Neural cell (in vitro differentiated cells): ENCODE data around the gene ZNF839. TPM values are rescaled to one million over a fixed set of nuclear protein-coding genes. Genes with fewer than 3 reads are reported as not detected.
"Not testable (repeated sequence)": the region's sequence is repeated elsewhere in the genome, so short reads cannot be mapped to it uniquely, and the experiment has no call there.

Experiments used
- H2AFZ ChIP-seq: fragments of 200-600, 300-800 bp; sonication (generic), shearing (Covaris generic); 2 replicates; pipeline ENCODE4 v1.6.0; 2014; ENCODE audit warnings: low read depth, mild to moderate bottlenecking, antibody characterized with exemption, low read length, moderate library complexity
- H3F3A ChIP-seq: fragments of 200-600 bp; shearing (Covaris generic); 2 replicates; pipeline ENCODE4 v1.6.1; 2016; ENCODE audit warnings: mild to moderate bottlenecking, moderate library complexity, mixed read lengths, antibody characterized with exemption, low read length; ENCODE audit not compliant: insufficient read depth, poor library complexity, severe bottlenecking
- H3K27ac ChIP-seq: fragments of 200-600, 300-800 bp; sonication (generic), shearing (Covaris generic); 2 replicates; pipeline ENCODE4 v1.5.1; 2014; ENCODE audit warnings: mild to moderate bottlenecking, low read length, moderate library complexity
- H3K27me3 ChIP-seq: fragments of 300-800, 200-600 bp; sonication (generic), shearing (Covaris generic); 2 replicates; pipeline ENCODE4 v1.6.0; 2014; ENCODE audit warnings: mild to moderate bottlenecking, low read depth, low read length, moderate library complexity; ENCODE audit not compliant: insufficient read depth
- H3K36me3 ChIP-seq: fragments of 300-800, 200-600 bp; sonication (generic), shearing (Covaris generic); 2 replicates; pipeline ENCODE4 v1.5.1; 2014; ENCODE audit warnings: mild to moderate bottlenecking, antibody characterized with exemption, low read length, moderate library complexity; ENCODE audit not compliant: insufficient read depth
- H3K4me2 ChIP-seq: fragments of 300-800, 200-600 bp; sonication (generic), shearing (Covaris generic); 2 replicates; pipeline ENCODE4 v1.6.0; 2014; ENCODE audit warnings: mild to moderate bottlenecking, low read length
- H3K4me3 ChIP-seq: fragments of 300-800, 200-600 bp; sonication (generic), shearing (Covaris generic); 2 replicates; pipeline ENCODE4 v1.5.1; 2014; ENCODE audit warnings: mild to moderate bottlenecking, low read length, moderate library complexity
- H3K79me2 ChIP-seq: fragments of 200-600 bp; shearing (Covaris generic); replicated peaks from 2 replicates; pipeline ENCODE4 v1.6.0; 2014; ENCODE audit warnings: mild to moderate bottlenecking, low read length, moderate library complexity; ENCODE audit not compliant: insufficient read depth
- H3K9ac ChIP-seq: fragments of 300-800, 200-600 bp; sonication (generic), shearing (Covaris generic); 2 replicates; pipeline ENCODE4 v1.6.1; 2016; ENCODE audit warnings: mild to moderate bottlenecking, low read length, mixed read lengths
- H3K9me2 ChIP-seq: fragments of 200-600 bp; shearing (Covaris generic); 2 replicates; pipeline ENCODE4 v1.6.1; 2016; ENCODE audit warnings: mild to moderate bottlenecking, low read length, mixed read lengths; ENCODE audit not compliant: insufficient read depth
- H3K9me3 ChIP-seq: fragments of 200-600, 300-800 bp; sonication (generic), shearing (Covaris generic); 2 replicates; pipeline ENCODE4 v1.6.1; 2016; ENCODE audit warnings: mild to moderate bottlenecking, mixed run types, low read length, moderate library complexity, mixed read lengths
- H4K20me1 ChIP-seq: fragments of 200-600 bp; shearing (Covaris generic); 2 replicates; pipeline ENCODE4 v1.6.1; 2016; ENCODE audit warnings: mild to moderate bottlenecking, mixed run types; ENCODE audit not compliant: insufficient read depth
- EP300 ChIP-seq: fragments of 450-650 bp; conservative IDR thresholded peaks from 2 replicates; pipeline ENCODE4 v1.6.1; 2014; ENCODE audit warnings: antibody characterized with exemption, mild to moderate bottlenecking, moderate library complexity; ENCODE audit not compliant: poor library complexity, severe bottlenecking
- EZH2 ChIP-seq: fragments of 200-600, 300-800 bp; shearing (Covaris generic), sonication (generic); IDR thresholded peaks from 2 replicates; pipeline ENCODE4 v1.6.1; 2014; ENCODE audit warnings: antibody characterized with exemption, low read length, borderline replicate concordance, mild to moderate bottlenecking; ENCODE audit not compliant: insufficient read depth, poor library complexity, severe bottlenecking
- MXI1 ChIP-seq: fragments of 450-650 bp; conservative IDR thresholded peaks from 2 replicates; pipeline ENCODE4 v1.6.1; 2014; ENCODE audit warnings: antibody characterized with exemption, mild to moderate bottlenecking; ENCODE audit not compliant: poor library complexity, severe bottlenecking
- POLR2AphosphoS5 ChIP-seq: IDR thresholded peaks from 2 replicates; pipeline ENCODE4 v1.6.1; 2012
- RAD21 ChIP-seq: fragments of 450-650 bp; conservative IDR thresholded peaks from 2 replicates; pipeline ENCODE4 v1.6.1; 2014; ENCODE audit warnings: antibody characterized with exemption, mild to moderate bottlenecking, moderate library complexity
- REST ChIP-seq: IDR thresholded peaks from 2 replicates; pipeline ENCODE4 v1.6.1; 2012; ENCODE audit warnings: borderline replicate concordance
- SMC3 ChIP-seq: fragments of 450-650 bp; conservative IDR thresholded peaks from 2 replicates; pipeline ENCODE4 v1.6.1; 2014; ENCODE audit warnings: antibody characterized with exemption, mild to moderate bottlenecking, moderate library complexity; ENCODE audit not compliant: poor library complexity
- TAF1 ChIP-seq: IDR thresholded peaks from 2 replicates; pipeline ENCODE4 v1.6.1; 2012; ENCODE audit warnings: low read depth
- polyA plus RNA-seq: library from polyadenylated mRNA; depleted of rRNA; stranded (reverse); fragments of >200 nt; gene quantifications from 2 replicates; pipeline ENCODE4 v1.2.3, GENCODE V29; 2014
- TF ChIP-seq, protein P1 (sequence below): fragments of 450-650 bp; IDR thresholded peaks from 2 replicates; pipeline ENCODE4 v1.5.1; 2014; ENCODE audit warnings: antibody characterized with exemption, mild to moderate bottlenecking, moderate library complexity; ENCODE audit not compliant: poor library complexity, severe bottlenecking

The ZNF839 gene
- polyA plus RNA-seq, 1 donor from 2014 or later: 15.3 TPM

GRCh38 chr14:102298303-102299070 is 21.1 kb upstream of the ZNF839 start:
- H3K9me2 ChIP-seq, H4K20me1 ChIP-seq, H2AFZ ChIP-seq, H3K36me3 ChIP-seq, H3K9me3 ChIP-seq, H3K9ac ChIP-seq, H3K79me2 ChIP-seq, H3K4me3 ChIP-seq, H3K4me2 ChIP-seq, H3F3A ChIP-seq, H3K27ac ChIP-seq, H3K27me3 ChIP-seq: not testable (repeated sequence)

GRCh38 chr14:102303664-102304063 is 15.9 kb upstream of the ZNF839 start:
- H3K9me3 ChIP-seq: no peaks in the 10 kb centered on the region
- no peaks in the 10 kb centered on the region for H3F3A ChIP-seq
- no peaks in the 10 kb centered on the region for H3K9me2 ChIP-seq
- peak overlapping the region; percentile 68 for H3K9ac ChIP-seq
- H3K4me2 ChIP-seq: peak overlapping the region; percentile 98
- no peaks in the 10 kb centered on the region for H3K27me3 ChIP-seq
- H3K27ac ChIP-seq: no peak overlapping the region
- H3K4me3 ChIP-seq: peak overlapping the region; percentile 92
- H3K36me3 ChIP-seq: no peaks in the 10 kb centered on the region
- H2AFZ ChIP-seq: no peak overlapping the region
- H3K79me2 ChIP-seq: peaks cover 17% of the 10 kb centered on the region
- no peak for TF ChIP-seq MXI1
- no peak for TF ChIP-seq RAD21
- TF ChIP-seq REST: no peak
- no peak for TF ChIP-seq EZH2
- TF ChIP-seq, protein P1, sequence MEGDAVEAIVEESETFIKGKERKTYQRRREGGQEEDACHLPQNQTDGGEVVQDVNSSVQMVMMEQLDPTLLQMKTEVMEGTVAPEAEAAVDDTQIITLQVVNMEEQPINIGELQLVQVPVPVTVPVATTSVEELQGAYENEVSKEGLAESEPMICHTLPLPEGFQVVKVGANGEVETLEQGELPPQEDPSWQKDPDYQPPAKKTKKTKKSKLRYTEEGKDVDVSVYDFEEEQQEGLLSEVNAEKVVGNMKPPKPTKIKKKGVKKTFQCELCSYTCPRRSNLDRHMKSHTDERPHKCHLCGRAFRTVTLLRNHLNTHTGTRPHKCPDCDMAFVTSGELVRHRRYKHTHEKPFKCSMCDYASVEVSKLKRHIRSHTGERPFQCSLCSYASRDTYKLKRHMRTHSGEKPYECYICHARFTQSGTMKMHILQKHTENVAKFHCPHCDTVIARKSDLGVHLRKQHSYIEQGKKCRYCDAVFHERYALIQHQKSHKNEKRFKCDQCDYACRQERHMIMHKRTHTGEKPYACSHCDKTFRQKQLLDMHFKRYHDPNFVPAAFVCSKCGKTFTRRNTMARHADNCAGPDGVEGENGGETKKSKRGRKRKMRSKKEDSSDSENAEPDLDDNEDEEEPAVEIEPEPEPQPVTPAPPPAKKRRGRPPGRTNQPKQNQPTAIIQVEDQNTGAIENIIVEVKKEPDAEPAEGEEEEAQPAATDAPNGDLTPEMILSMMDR: no peak
- TF ChIP-seq SMC3: no peak
- no peak for TF ChIP-seq TAF1
- no peak for TF ChIP-seq POLR2AphosphoS5
- TF ChIP-seq EP300: no peak
- no peaks in the 10 kb centered on the region for H4K20me1 ChIP-seq
